ENCODE measurements around the gene LRMDA. TPM values are rescaled to one million over a fixed set of nuclear protein-coding genes. Genes with fewer than 3 reads are reported as not detected.

The LRMDA gene
- total RNA-seq, 2 donors from 2014 or later, result 9.6 to 12.6 TPM

- WGBS, result 95% methylated on average over 4 of the region's 4 CpGs
- Histone ChIP-seq H3K27ac (no peak overlapping the region), H3K9me3 (no peaks in the 10 kb centered on the region), H3K36me3 (no peaks in the 10 kb centered on the region), H3K4me3 (no peak overlapping the region), H3K27me3 (replicated peaks; ENCODE audit: insufficient read depth) (no peaks in the 10 kb centered on the region), H3K4me1 (replicated peaks) (no peaks in the 10 kb centered on the region)
- DNase-seq (ENCODE audit: low spot score), result no peak
- no peak for TF ChIP-seq CTCF (IDR thresholded peaks at IDR 0.05)
- no peak for TF ChIP-seq POLR2A (IDR thresholded peaks at IDR 0.05)
- TF ChIP-seq POLR2AphosphoS5 (IDR thresholded peaks at IDR 0.05), result no peak
- intact Hi-C loops (cut with DNase I), result loop anchor here (5.0 kb wide), 1 partner anchor 196 kb away; no protein-coding TSS in a partner anchor
These were observed 34.6 kb downstream of the LRMDA start for GRCh38 chr10:75466001-75466400.

- H3K27ac ChIP-seq, result no peak overlapping the region
- 90% methylated on average over 6 of the region's 6 CpGs for WGBS
- H3K4me1 ChIP-seq (replicated peaks), result no peaks in the 10 kb centered on the region
- TF ChIP-seq CTCF (IDR thresholded peaks at IDR 0.05), result no peak
- no peak for DNase-seq (ENCODE audit: low spot score)
- no peaks in the 10 kb centered on the region for H3K27me3 ChIP-seq (replicated peaks; ENCODE audit: insufficient read depth)
- intact Hi-C loops (cut with DNase I), result loop anchor here (5.0 kb wide), 1 partner anchor 195 kb away; no protein-coding TSS in a partner anchor
- no peaks in the 10 kb centered on the region for H3K36me3 ChIP-seq
- no peak overlapping the region for H3K4me3 ChIP-seq
- no peaks in the 10 kb centered on the region for H3K9me3 ChIP-seq
These were observed 35.5 kb downstream of the LRMDA start for GRCh38 chr10:75466886-75467285.

GRCh38 chr10:75468612-75469005 is 37.2 kb downstream of the LRMDA start:
- Histone ChIP-seq H3K27ac (no peak overlapping the region), H3K4me1 (replicated peaks) (no peaks in the 10 kb centered on the region), H3K4me3 (no peak overlapping the region), H3K27me3 (replicated peaks; ENCODE audit: insufficient read depth) (no peaks in the 10 kb centered on the region), H3K9me3 (no peaks in the 10 kb centered on the region), H3K36me3 (no peaks in the 10 kb centered on the region)
- no peak for DNase-seq (ENCODE audit: low spot score)
- 48% methylated on average over 7 of the region's 7 CpGs for WGBS
- intact Hi-C loops (cut with DNase I), result loop anchor here (5.0 kb wide), 1 partner anchor 194 kb away; no protein-coding TSS in a partner anchor
- no peak for TF ChIP-seq CTCF (IDR thresholded peaks at IDR 0.05)
- no peak for TF ChIP-seq POLR2A (IDR thresholded peaks at IDR 0.05)
- no peak for TF ChIP-seq POLR2AphosphoS5 (IDR thresholded peaks at IDR 0.05)

- no peaks in the 10 kb centered on the region for H3K9me3 ChIP-seq
- peak; percentile 95 for TF ChIP-seq POLR2AphosphoS5 (IDR thresholded peaks at IDR 0.05)
- TF ChIP-seq POLR2A (IDR thresholded peaks at IDR 0.05), result no peak
- no peak for TF ChIP-seq CTCF (IDR thresholded peaks at IDR 0.05)
- H3K4me1 ChIP-seq (replicated peaks), result no peaks in the 10 kb centered on the region
- intact Hi-C loops (cut with DNase I), result loop anchor here (5.0 kb wide), 1 partner anchor 193 kb away; no protein-coding TSS in a partner anchor
- H3K27ac ChIP-seq, result peak overlapping the region in 1 of 2 donors; percentile 23
- no peaks in the 10 kb centered on the region for H3K36me3 ChIP-seq
- H3K4me3 ChIP-seq, result no peak overlapping the region
- 20% methylated on average over 3 of the region's 3 CpGs for WGBS
- peak; percentile 73 for DNase-seq (ENCODE audit: low spot score)
- H3K27me3 ChIP-seq (replicated peaks; ENCODE audit: insufficient read depth), result no peaks in the 10 kb centered on the region
These were observed 37.7 kb downstream of the LRMDA start for GRCh38 chr10:75469006-75469616.

- DNase-seq (ENCODE audit: low spot score), result no peak
- Histone ChIP-seq H3K27me3 (replicated peaks; ENCODE audit: insufficient read depth) (no peaks in the 10 kb centered on the region), H3K4me1 (replicated peaks) (no peaks in the 10 kb centered on the region), H3K36me3 (no peaks in the 10 kb centered on the region), H3K27ac (no peak overlapping the region), H3K4me3 (no peak overlapping the region), H3K9me3 (no peaks in the 10 kb centered on the region)
- intact Hi-C loops (cut with DNase I), result loop anchor here (5.0 kb wide), 1 partner anchor 64 kb away; no protein-coding TSS in a partner anchor
- WGBS, result 69% methylated on average over 4 of the region's 4 CpGs
- TF ChIP-seq POLR2AphosphoS5 (IDR thresholded peaks at IDR 0.05) (peak; percentile 17), POLR2A (IDR thresholded peaks at IDR 0.05) (no peak), CTCF (IDR thresholded peaks at IDR 0.05) (no peak)
These were observed 39.5 kb downstream of the LRMDA start for GRCh38 chr10:75470901-75471300.
